ENCODE results near the gene FAM184B.
A peak's percentile ranks its signal among the peaks of the same experiment; 100 is the strongest.

Gene FAM184B

GRCh38 chr4:17769406-17770174, 11.8 kb downstream of the FAM184B start:
- no peaks in the 10 kb centered on the region for H3K9me3 Mint-ChIP-seq
- H3K27ac Mint-ChIP-seq (ENCODE audit: low read depth), result no peak overlapping the region
- H3K4me1 Mint-ChIP-seq, result peaks cover 6% of the 10 kb centered on the region
- H3K36me3 Mint-ChIP-seq (ENCODE audit: insufficient read depth), result no peaks in the 10 kb centered on the region
- peaks cover 24% of the 10 kb centered on the region for H3K27me3 Mint-ChIP-seq
- no peak overlapping the region for H3K4me3 Mint-ChIP-seq
- DNase-seq (ENCODE audit: low spot score in 2 of 2), result no peak
- ATAC-seq (replicated peaks; ENCODE audit: extremely low read depth, poor library complexity, severe bottlenecking), result no peak

- H3K27ac Mint-ChIP-seq (ENCODE audit: low read depth), result no peak overlapping the region
- H3K9me3 Mint-ChIP-seq, result no peaks in the 10 kb centered on the region
- H3K36me3 Mint-ChIP-seq (ENCODE audit: insufficient read depth), result peaks cover 2% of the 10 kb centered on the region
- DNase-seq (ENCODE audit: low spot score in 2 of 2), result no peak
- H3K27me3 Mint-ChIP-seq, result peaks cover 24% of the 10 kb centered on the region
- H3K4me1 Mint-ChIP-seq, result peaks cover 6% of the 10 kb centered on the region
- ATAC-seq (replicated peaks; ENCODE audit: extremely low read depth, poor library complexity, severe bottlenecking), result no peak
- no peak overlapping the region for H3K4me3 Mint-ChIP-seq
Observed at GRCh38 chr4:17766826-17767458, 14.5 kb downstream of the FAM184B start.

- no peak overlapping the region for H3K4me3 Mint-ChIP-seq
- peak overlapping the region; percentile 46 for H3K27ac Mint-ChIP-seq (ENCODE audit: low read depth)
- H3K9me3 Mint-ChIP-seq, result no peaks in the 10 kb centered on the region
- peaks cover 2% of the 10 kb centered on the region for H3K36me3 Mint-ChIP-seq (ENCODE audit: insufficient read depth)
- DNase-seq (ENCODE audit: low spot score in 2 of 2) (no peak), ATAC-seq (replicated peaks; ENCODE audit: extremely low read depth, poor library complexity, severe bottlenecking) (no peak)
- H3K27me3 Mint-ChIP-seq, result peaks cover 17% of the 10 kb centered on the region
- H3K4me1 Mint-ChIP-seq, result peaks cover 6% of the 10 kb centered on the region
Observed at GRCh38 chr4:17765514-17766286, 15.7 kb downstream of the FAM184B start.

GRCh38 chr4:17763931-17764330, 17.5 kb downstream of the FAM184B start:
- DNase-seq (ENCODE audit: low spot score in 2 of 2) (no peak), ATAC-seq (replicated peaks; ENCODE audit: extremely low read depth, poor library complexity, severe bottlenecking) (no peak)
- no peaks in the 10 kb centered on the region for H3K9me3 Mint-ChIP-seq
- H3K27ac Mint-ChIP-seq (ENCODE audit: low read depth), result no peak overlapping the region
- H3K4me1 Mint-ChIP-seq, result peaks cover 6% of the 10 kb centered on the region
- H3K4me3 Mint-ChIP-seq, result no peak overlapping the region
- H3K36me3 Mint-ChIP-seq (ENCODE audit: insufficient read depth), result peaks cover 2% of the 10 kb centered on the region
- peaks cover 9% of the 10 kb centered on the region for H3K27me3 Mint-ChIP-seq

- ATAC-seq (replicated peaks; ENCODE audit: extremely low read depth, poor library complexity, severe bottlenecking), result no peak
- Mint-ChIP-seq H3K27me3 (peaks cover 9% of the 10 kb centered on the region), H3K4me1 (peaks cover 6% of the 10 kb centered on the region), H3K36me3 (ENCODE audit: insufficient read depth) (peaks cover 2% of the 10 kb centered on the region), H3K4me3 (no peak overlapping the region), H3K27ac (ENCODE audit: low read depth) (no peak overlapping the region), H3K9me3 (no peaks in the 10 kb centered on the region)
- DNase-seq (ENCODE audit: low spot score in 2 of 2), result no peak
Observed at GRCh38 chr4:17763416-17763815, 18.0 kb downstream of the FAM184B start.

GRCh38 chr4:17762726-17763125, 18.7 kb downstream of the FAM184B start:
- no peak overlapping the region for H3K27ac Mint-ChIP-seq (ENCODE audit: low read depth)
- H3K4me1 Mint-ChIP-seq, result peaks cover 6% of the 10 kb centered on the region
- no peaks in the 10 kb centered on the region for H3K9me3 Mint-ChIP-seq
- peaks cover 9% of the 10 kb centered on the region for H3K27me3 Mint-ChIP-seq
- DNase-seq (ENCODE audit: low spot score in 2 of 2) (no peak), ATAC-seq (replicated peaks; ENCODE audit: extremely low read depth, poor library complexity, severe bottlenecking) (no peak)
- H3K4me3 Mint-ChIP-seq, result no peak overlapping the region
- H3K36me3 Mint-ChIP-seq (ENCODE audit: insufficient read depth), result peaks cover 2% of the 10 kb centered on the region

- Mint-ChIP-seq H3K9me3 (no peaks in the 10 kb centered on the region), H3K36me3 (ENCODE audit: insufficient read depth) (peaks cover 2% of the 10 kb centered on the region), H3K27me3 (peaks cover 9% of the 10 kb centered on the region), H3K4me3 (no peak overlapping the region), H3K27ac (ENCODE audit: low read depth) (no peak overlapping the region), H3K4me1 (peaks cover 6% of the 10 kb centered on the region)
- DNase-seq (ENCODE audit: low spot score in 2 of 2), result no peak
- ATAC-seq (replicated peaks; ENCODE audit: extremely low read depth, poor library complexity, severe bottlenecking), result no peak
Observed at GRCh38 chr4:17761062-17761461, 20.4 kb downstream of the FAM184B start.

GRCh38 chr4:17760626-17761025, 20.8 kb downstream of the FAM184B start:
- no peak overlapping the region for H3K27ac Mint-ChIP-seq (ENCODE audit: low read depth)
- DNase-seq (ENCODE audit: low spot score in 2 of 2), result no peak
- H3K4me3 Mint-ChIP-seq, result no peak overlapping the region
- peaks cover 14% of the 10 kb centered on the region for H3K27me3 Mint-ChIP-seq
- no peak for ATAC-seq (replicated peaks; ENCODE audit: extremely low read depth, poor library complexity, severe bottlenecking)
- peaks cover 2% of the 10 kb centered on the region for H3K36me3 Mint-ChIP-seq (ENCODE audit: insufficient read depth)
- H3K4me1 Mint-ChIP-seq, result peaks cover 4% of the 10 kb centered on the region
- H3K9me3 Mint-ChIP-seq, result no peaks in the 10 kb centered on the region

GRCh38 chr4:17758485-17758884, 22.9 kb downstream of the FAM184B start:
- ATAC-seq (replicated peaks; ENCODE audit: extremely low read depth, poor library complexity, severe bottlenecking) (no peak), DNase-seq (ENCODE audit: low spot score in 2 of 2) (no peak)
- peaks cover 2% of the 10 kb centered on the region for H3K36me3 Mint-ChIP-seq (ENCODE audit: insufficient read depth)
- no peaks in the 10 kb centered on the region for H3K4me1 Mint-ChIP-seq
- no peaks in the 10 kb centered on the region for H3K9me3 Mint-ChIP-seq
- no peak overlapping the region for H3K27ac Mint-ChIP-seq (ENCODE audit: low read depth)
- H3K27me3 Mint-ChIP-seq, result peaks cover 29% of the 10 kb centered on the region
- H3K4me3 Mint-ChIP-seq, result no peak overlapping the region

- H3K27ac Mint-ChIP-seq (ENCODE audit: low read depth), result no peak overlapping the region
- no peaks in the 10 kb centered on the region for H3K36me3 Mint-ChIP-seq (ENCODE audit: insufficient read depth)
- DNase-seq (ENCODE audit: low spot score in 2 of 2) (no peak), ATAC-seq (replicated peaks; ENCODE audit: extremely low read depth, poor library complexity, severe bottlenecking) (no peak)
- peaks cover 38% of the 10 kb centered on the region for H3K27me3 Mint-ChIP-seq
- H3K9me3 Mint-ChIP-seq, result no peaks in the 10 kb centered on the region
- no peak overlapping the region for H3K4me3 Mint-ChIP-seq
- H3K4me1 Mint-ChIP-seq, result no peaks in the 10 kb centered on the region
Observed at GRCh38 chr4:17757621-17758020, 23.8 kb downstream of the FAM184B start.

GRCh38 chr4:17753646-17754045, 27.8 kb downstream of the FAM184B start:
- ATAC-seq (replicated peaks; ENCODE audit: extremely low read depth, poor library complexity, severe bottlenecking), result no peak
- Mint-ChIP-seq H3K27ac (ENCODE audit: low read depth) (no peak overlapping the region), H3K36me3 (ENCODE audit: insufficient read depth) (no peaks in the 10 kb centered on the region), H3K27me3 (peaks cover 48% of the 10 kb centered on the region), H3K9me3 (no peaks in the 10 kb centered on the region), H3K4me1 (no peaks in the 10 kb centered on the region), H3K4me3 (no peak overlapping the region)
- no peak for DNase-seq (ENCODE audit: low spot score in 2 of 2)

GRCh38 chr4:17740702-17741101, 40.7 kb downstream of the FAM184B start:
- Mint-ChIP-seq H3K4me1 (no peaks in the 10 kb centered on the region), H3K27ac (ENCODE audit: low read depth) (no peak overlapping the region), H3K9me3 (no peaks in the 10 kb centered on the region), H3K4me3 (no peak overlapping the region), H3K27me3 (peaks cover 60% of the 10 kb centered on the region), H3K36me3 (ENCODE audit: insufficient read depth) (no peaks in the 10 kb centered on the region)
- DNase-seq (ENCODE audit: low spot score in 2 of 2), result no peak
- no peak for ATAC-seq (replicated peaks; ENCODE audit: extremely low read depth, poor library complexity, severe bottlenecking)

- Mint-ChIP-seq H3K4me1 (no peaks in the 10 kb centered on the region), H3K27me3 (peaks cover 47% of the 10 kb centered on the region), H3K36me3 (ENCODE audit: insufficient read depth) (no peaks in the 10 kb centered on the region), H3K9me3 (no peaks in the 10 kb centered on the region), H3K27ac (ENCODE audit: low read depth) (no peak overlapping the region), H3K4me3 (no peak overlapping the region)
- DNase-seq (ENCODE audit: low spot score in 2 of 2) (no peak), ATAC-seq (replicated peaks; ENCODE audit: extremely low read depth, poor library complexity, severe bottlenecking) (no peak)
Observed at GRCh38 chr4:17736484-17736883, 44.9 kb downstream of the FAM184B start.

Data from central memory CD8-positive, alpha-beta T cell (primary cell).